ENCODE data around the gene GPC1. TPM values are rescaled to one million over a fixed set of nuclear protein-coding genes. Genes with fewer than 3 reads are reported as not detected.

Gene GPC1
- total RNA-seq, 1 donor from 2014 or later: 91.4 TPM

DNA sequence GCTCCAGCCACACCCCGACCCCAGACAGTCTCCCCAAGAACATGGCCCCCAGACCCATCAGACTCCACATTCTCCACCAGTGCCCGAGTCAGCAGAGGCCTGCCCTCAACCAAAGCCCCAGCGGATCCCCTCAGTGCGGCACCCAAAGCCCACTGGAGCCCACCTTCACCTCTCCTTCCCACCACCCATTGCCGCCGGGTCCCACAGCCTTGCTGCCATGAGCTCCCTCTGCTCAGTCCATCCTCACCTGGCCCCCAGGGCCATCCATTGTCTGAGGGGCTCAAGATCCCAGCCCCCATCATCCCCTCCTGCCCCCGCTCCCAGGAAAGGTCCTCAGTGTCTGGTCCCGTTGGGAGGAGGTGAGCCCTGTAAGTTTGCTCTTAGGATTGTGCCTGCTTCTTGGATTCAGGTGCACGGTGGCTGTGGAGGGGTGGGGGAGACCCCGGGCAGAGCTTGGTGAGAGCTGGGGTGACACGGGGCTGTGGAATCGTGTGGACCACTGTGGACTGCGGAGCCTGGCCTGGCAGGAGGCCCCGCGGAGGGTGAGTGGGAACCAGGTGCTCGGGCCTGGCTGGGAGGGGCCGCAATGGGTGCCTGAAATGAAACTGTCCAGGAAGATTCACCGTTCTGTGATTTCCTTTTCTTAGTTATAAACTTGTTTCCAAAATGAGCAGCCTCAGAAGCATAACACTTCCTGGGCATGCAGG lies 32.7 kb upstream of the GPC1 start:
- no peak for TF ChIP-seq CTCF (IDR thresholded peaks at IDR 0.05; ENCODE audit: unreplicated experiment)
- Mint-ChIP-seq H3K27ac (no peak overlapping the region), H3K4me1 (ENCODE audit: low read depth) (no peaks in the 10 kb centered on the region), H3K36me3 (ENCODE audit: insufficient read depth) (no peaks in the 10 kb centered on the region), H3K27me3 (peaks cover 8% of the 10 kb centered on the region), H3K9me3 (ENCODE audit: low read depth) (no peaks in the 10 kb centered on the region), H3K4me3 (ENCODE audit: low read depth) (no peak overlapping the region)
- no peak for DNase-seq (ENCODE audit: low spot score, unreplicated experiment)

GRCh38 chr2:240403396-240404104 lies 31.9 kb upstream of the GPC1 start:
- H3K4me3 Mint-ChIP-seq (ENCODE audit: low read depth): no peak overlapping the region
- TF ChIP-seq CTCF (IDR thresholded peaks at IDR 0.05; ENCODE audit: unreplicated experiment): no peak
- no peak for DNase-seq (ENCODE audit: low spot score, unreplicated experiment)
- no peak overlapping the region for H3K27ac Mint-ChIP-seq
- peaks cover 5% of the 10 kb centered on the region for H3K27me3 Mint-ChIP-seq
- H3K9me3 Mint-ChIP-seq (ENCODE audit: low read depth): no peaks in the 10 kb centered on the region
- H3K36me3 Mint-ChIP-seq (ENCODE audit: insufficient read depth): no peaks in the 10 kb centered on the region
- H3K4me1 Mint-ChIP-seq (ENCODE audit: low read depth): no peaks in the 10 kb centered on the region

DNA sequence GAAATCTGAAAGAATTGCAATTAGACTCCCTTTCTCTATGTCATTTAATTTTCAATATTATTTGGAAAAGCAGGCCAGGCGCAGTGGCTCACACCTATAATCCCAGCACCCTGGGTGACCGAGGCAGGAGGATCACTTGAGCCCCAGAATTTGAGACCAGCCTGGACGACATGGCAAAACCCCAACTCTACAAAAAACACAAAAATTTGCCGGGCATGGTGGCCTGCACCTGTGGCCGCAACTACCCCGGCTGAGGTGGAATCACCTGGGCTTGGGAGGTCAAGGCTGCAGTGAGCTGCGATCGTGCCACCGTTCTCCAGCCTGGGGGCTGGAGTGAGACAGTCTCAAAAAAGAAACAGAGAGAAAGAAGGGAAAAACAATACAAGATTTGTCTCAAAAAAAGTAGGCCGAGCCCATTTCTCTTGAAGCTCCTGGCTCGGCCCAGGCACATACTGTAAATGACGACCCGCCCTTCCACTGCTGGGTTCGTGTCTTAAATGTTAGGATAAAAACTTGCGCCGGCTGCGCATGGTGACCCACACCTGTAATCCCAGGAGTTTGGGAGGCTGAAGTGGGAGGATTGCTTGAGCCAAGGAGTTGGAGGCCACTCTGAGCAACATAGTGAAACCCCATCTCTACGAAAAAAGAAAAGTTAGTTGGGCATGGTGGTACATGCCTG lies 31.1 kb upstream of the GPC1 start:
- no peak for TF ChIP-seq CTCF (IDR thresholded peaks at IDR 0.05; ENCODE audit: unreplicated experiment)
- H3K27ac Mint-ChIP-seq: no peak overlapping the region
- no peak overlapping the region for H3K4me3 Mint-ChIP-seq (ENCODE audit: low read depth)
- DNase-seq (ENCODE audit: low spot score, unreplicated experiment): no peak
- no peaks in the 10 kb centered on the region for H3K36me3 Mint-ChIP-seq (ENCODE audit: insufficient read depth)
- peaks cover 5% of the 10 kb centered on the region for H3K27me3 Mint-ChIP-seq
- no peaks in the 10 kb centered on the region for H3K9me3 Mint-ChIP-seq (ENCODE audit: low read depth)
- no peaks in the 10 kb centered on the region for H3K4me1 Mint-ChIP-seq (ENCODE audit: low read depth)

- Mint-ChIP-seq H3K4me1 (ENCODE audit: low read depth) (no peaks in the 10 kb centered on the region), H3K27me3 (peaks cover 8% of the 10 kb centered on the region), H3K36me3 (ENCODE audit: insufficient read depth) (no peaks in the 10 kb centered on the region), H3K9me3 (ENCODE audit: low read depth) (no peaks in the 10 kb centered on the region), H3K4me3 (ENCODE audit: low read depth) (no peak overlapping the region), H3K27ac (no peak overlapping the region)
- no peak for DNase-seq (ENCODE audit: low spot score, unreplicated experiment)
- no peak for TF ChIP-seq CTCF (IDR thresholded peaks at IDR 0.05; ENCODE audit: unreplicated experiment)
Observed at GRCh38 chr2:240405133-240405532, 30.3 kb upstream of the GPC1 start.

DNA sequence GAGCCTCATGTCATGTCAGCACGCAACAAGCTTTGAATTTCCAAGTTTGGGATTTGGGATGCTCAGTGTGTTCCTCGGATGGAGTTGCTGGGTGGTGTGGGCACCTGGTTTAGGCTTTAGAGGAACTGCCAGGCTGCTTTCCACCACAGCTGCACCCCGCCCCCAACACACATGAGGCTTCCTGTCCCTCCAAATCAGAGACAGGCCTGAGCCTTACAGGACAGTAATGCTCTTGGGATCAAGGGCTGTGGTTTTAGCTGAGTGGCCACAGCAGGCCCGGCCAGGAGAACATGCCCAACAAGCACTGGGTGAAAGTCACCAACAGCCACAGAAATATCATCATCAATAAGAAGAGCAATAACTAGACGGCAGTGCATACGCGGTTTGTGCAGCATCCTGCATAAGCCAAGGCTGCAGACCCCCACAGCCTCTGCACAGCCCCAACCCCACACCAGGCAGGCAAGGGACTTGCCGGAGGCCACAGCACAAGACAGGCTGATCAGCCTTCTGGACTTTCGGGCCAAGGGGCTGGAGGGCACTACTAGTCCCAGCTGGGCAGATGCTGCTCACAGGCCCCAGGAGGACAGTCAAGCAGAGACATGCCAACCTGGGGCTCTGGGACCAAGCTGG lies 29.7 kb upstream of the GPC1 start:
- peaks cover 10% of the 10 kb centered on the region for H3K27me3 Mint-ChIP-seq
- TF ChIP-seq CTCF (IDR thresholded peaks at IDR 0.05; ENCODE audit: unreplicated experiment): no peak
- no peaks in the 10 kb centered on the region for H3K9me3 Mint-ChIP-seq (ENCODE audit: low read depth)
- H3K4me3 Mint-ChIP-seq (ENCODE audit: low read depth): no peak overlapping the region
- no peak for DNase-seq (ENCODE audit: low spot score, unreplicated experiment)
- H3K27ac Mint-ChIP-seq: no peak overlapping the region
- H3K4me1 Mint-ChIP-seq (ENCODE audit: low read depth): no peaks in the 10 kb centered on the region
- no peaks in the 10 kb centered on the region for H3K36me3 Mint-ChIP-seq (ENCODE audit: insufficient read depth)
